Keratinocyte (primary cell): ENCODE measurements around the gene CEACAM19. TPM values are rescaled to one million over a fixed set of nuclear protein-coding genes. Genes with fewer than 3 reads are reported as not detected.

Source experiments
- DNase-seq: peaks from one replicate; pipeline ENCODE4 v3.0.0-alpha.2; 2011; ENCODE audit warnings: low read depth, missing footprints, low spot score
- FAIRE-seq: peaks from 2 replicates; lab custom pipeline; 2011; peaks lifted over from hg19 to GRCh38; lab: Jason Lieb, UNC
- H2AFZ ChIP-seq: 2 replicates; pipeline ENCODE4 v1.6.0; 2012; ENCODE audit warnings: low read length, control low read depth, inconsistent platforms; ENCODE audit not compliant: control insufficient read depth
- H3K27ac ChIP-seq: 2 replicates; pipeline ENCODE4 v1.5.1; 2011; ENCODE audit warnings: low read length; ENCODE audit not compliant: control insufficient read depth, insufficient read depth
- H3K27me3 ChIP-seq: 3 replicates; pipeline ENCODE4 v1.6.0; 2011; ENCODE audit warnings: low read length; ENCODE audit not compliant: control insufficient read depth, insufficient read depth; ENCODE audit errors: extremely low read depth
- H3K36me3 ChIP-seq, 2 experiments: 2 replicates in 1 of 2; 3 replicates in 1 of 2; pipeline ENCODE4 v1.5.1; 2011; ENCODE audit warnings: low read length in 2 of 2, mild to moderate bottlenecking in 1 of 2; ENCODE audit not compliant: control insufficient read depth in 2 of 2, insufficient read depth in 2 of 2; ENCODE audit errors: extremely low read depth in 1 of 2
- H3K4me1 ChIP-seq: 3 replicates; pipeline ENCODE4 v1.5.1; 2011; ENCODE audit warnings: low read length; ENCODE audit not compliant: control insufficient read depth, insufficient read depth; ENCODE audit errors: extremely low read depth
- H3K4me2 ChIP-seq: 3 replicates; pipeline ENCODE4 v1.6.0; 2011; ENCODE audit warnings: low read depth, low read length; ENCODE audit not compliant: control insufficient read depth, insufficient read depth; ENCODE audit errors: extremely low read depth
- H3K4me3 ChIP-seq, 3 experiments: fragments of 200-600 bp in 1 of 3; sonication (generic) in 1 of 3; 2 replicates in 2 of 3; 3 replicates in 1 of 3; pipeline ENCODE4 v1.5.1; 2011 to 2016; ENCODE audit warnings: low read length in 3 of 3, mild to moderate bottlenecking in 3 of 3, control low read depth in 2 of 3, inconsistent platforms in 1 of 3, low read depth in 1 of 3, mixed read lengths in 1 of 3, mixed run types in 1 of 3, moderate library complexity in 1 of 3; ENCODE audit not compliant: control insufficient read depth in 2 of 3, insufficient read depth in 2 of 3; ENCODE audit errors: extremely low read depth in 1 of 3
- H3K79me2 ChIP-seq: 2 replicates; pipeline ENCODE4 v1.6.0; 2012; ENCODE audit warnings: low read length; ENCODE audit not compliant: control insufficient read depth, insufficient read depth
- H3K9ac ChIP-seq: 3 replicates; pipeline ENCODE4 v1.6.0; 2011; ENCODE audit warnings: low read length; ENCODE audit not compliant: control insufficient read depth, insufficient read depth; ENCODE audit errors: extremely low read depth
- H3K9me1 ChIP-seq: 3 replicates; pipeline ENCODE4 v1.6.0; 2011; ENCODE audit warnings: low read length; ENCODE audit not compliant: control insufficient read depth, insufficient read depth; ENCODE audit errors: extremely low read depth
- H3K9me3 ChIP-seq: 2 replicates; pipeline ENCODE4 v1.5.1; 2012; ENCODE audit warnings: low read depth, low read length; ENCODE audit not compliant: control insufficient read depth
- H4K20me1 ChIP-seq: 3 replicates; pipeline ENCODE4 v1.6.0; 2011; ENCODE audit warnings: low read length; ENCODE audit not compliant: control insufficient read depth, insufficient read depth; ENCODE audit errors: extremely low read depth
- EZH2 ChIP-seq: IDR thresholded peaks from one replicate; pipeline ENCODE4 v1.6.1; 2012; ENCODE audit warnings: inconsistent platforms, mild to moderate bottlenecking, low read length, moderate library complexity
- dilution Hi-C: fragments of 300-500 bp; cut with MboI; formaldehyde crosslinking; loops from one replicate; pipeline ENCODE4 v1.7.0; 2020; ENCODE audit warnings: low sequenced_read_pairs; ENCODE audit not compliant: extremely low pct_ligation_motif_present
- polyA plus RNA-seq, 5 experiments: library from polyadenylated mRNA; depleted of rRNA in 3 of 5; stranded (reverse) in 3 of 5; stranded (forward) in 1 of 5; unstranded in 1 of 5; fragments of >200 nt; gene quantifications; 1 replicate in 1 of 5; 2 replicates in 3 of 5; 3 replicates in 1 of 5; pipeline versions ENCODE4 v1.2.1 to v1.2.3, GENCODE V29; 2011 to 2012; ENCODE audit warnings: missing spikeins in 2 of 5, low read depth in 1 of 5, low replicate concordance in 1 of 5
- TF ChIP-seq, protein P1 (sequence below), 3 experiments: IDR thresholded peaks in 1 of 3; conservative IDR thresholded peaks in 1 of 3; optimal IDR thresholded peaks in 1 of 3; 2 replicates in 2 of 3; 3 replicates in 1 of 3; pipeline versions ENCODE3 to v1.5.1; 2011; ENCODE audit warnings: low read length in 3 of 3, mild to moderate bottlenecking in 3 of 3, moderate library complexity in 2 of 3, control low read depth in 1 of 3, inconsistent platforms in 1 of 3; ENCODE audit not compliant: insufficient read depth in 2 of 3; ENCODE audit errors: extremely low read depth in 1 of 3

Gene CEACAM19
- polyA plus RNA-seq, 1 donor (not counting 4 experiments of a cell fraction or from before 2014, with no cell fraction given) = 3.7 TPM

DNA sequence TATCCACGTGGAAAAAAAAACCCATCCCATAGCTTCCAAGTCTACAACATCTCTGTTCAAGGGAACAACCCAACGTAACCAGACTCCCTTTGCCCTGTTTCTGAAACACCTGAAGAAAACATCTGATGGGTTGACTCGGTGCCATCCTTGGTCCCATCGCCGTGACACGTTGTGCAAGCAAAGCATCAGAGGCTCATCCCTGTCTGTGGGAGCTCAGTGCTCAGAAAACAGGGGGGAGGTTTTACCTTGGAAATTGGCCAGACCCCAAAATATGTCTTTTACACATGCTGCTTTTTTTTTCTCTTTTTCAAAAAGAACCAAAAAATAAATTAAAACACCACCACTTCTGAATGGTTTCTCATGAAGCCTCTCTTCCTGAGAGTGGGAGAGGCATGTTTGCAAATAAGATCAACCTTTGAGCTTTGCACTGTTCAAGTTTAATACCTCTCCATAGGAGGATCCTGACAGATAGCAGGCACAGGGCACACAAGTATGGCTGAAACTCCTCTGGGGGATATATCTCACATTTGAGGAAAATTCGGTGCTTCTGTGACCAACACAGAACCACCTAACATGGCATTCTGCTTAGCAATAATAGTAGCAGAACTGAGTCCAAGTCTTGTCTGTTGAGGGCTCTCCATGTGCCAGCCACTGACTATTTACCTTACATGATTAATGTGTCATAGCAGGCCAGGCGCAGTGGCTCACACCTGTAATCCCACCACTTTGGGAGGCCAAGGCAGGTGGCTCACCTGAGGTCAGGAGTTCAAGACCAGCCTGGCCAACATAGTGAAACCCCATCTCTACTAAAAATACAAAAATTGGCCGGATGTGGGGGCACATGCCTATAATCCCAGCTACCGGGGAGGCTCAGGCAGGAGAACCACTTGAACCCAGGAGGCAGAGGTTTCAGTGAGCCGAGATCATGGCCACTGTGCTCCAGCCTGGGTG, 34.6 kb upstream of the CEACAM19 start:
- no peak for TF ChIP-seq EZH2
- TF ChIP-seq, protein P1, sequence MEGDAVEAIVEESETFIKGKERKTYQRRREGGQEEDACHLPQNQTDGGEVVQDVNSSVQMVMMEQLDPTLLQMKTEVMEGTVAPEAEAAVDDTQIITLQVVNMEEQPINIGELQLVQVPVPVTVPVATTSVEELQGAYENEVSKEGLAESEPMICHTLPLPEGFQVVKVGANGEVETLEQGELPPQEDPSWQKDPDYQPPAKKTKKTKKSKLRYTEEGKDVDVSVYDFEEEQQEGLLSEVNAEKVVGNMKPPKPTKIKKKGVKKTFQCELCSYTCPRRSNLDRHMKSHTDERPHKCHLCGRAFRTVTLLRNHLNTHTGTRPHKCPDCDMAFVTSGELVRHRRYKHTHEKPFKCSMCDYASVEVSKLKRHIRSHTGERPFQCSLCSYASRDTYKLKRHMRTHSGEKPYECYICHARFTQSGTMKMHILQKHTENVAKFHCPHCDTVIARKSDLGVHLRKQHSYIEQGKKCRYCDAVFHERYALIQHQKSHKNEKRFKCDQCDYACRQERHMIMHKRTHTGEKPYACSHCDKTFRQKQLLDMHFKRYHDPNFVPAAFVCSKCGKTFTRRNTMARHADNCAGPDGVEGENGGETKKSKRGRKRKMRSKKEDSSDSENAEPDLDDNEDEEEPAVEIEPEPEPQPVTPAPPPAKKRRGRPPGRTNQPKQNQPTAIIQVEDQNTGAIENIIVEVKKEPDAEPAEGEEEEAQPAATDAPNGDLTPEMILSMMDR (optimal IDR thresholded peaks at IDR 0.05 in 1 of 3, IDR thresholded peaks at IDR 0.05 in 1 of 3, conservative IDR thresholded peaks at IDR 0.05 in 1 of 3; ENCODE audit: extremely low read depth in 1 of 3, insufficient read depth in 2 of 3, low read length in 3 of 3) = no peak
- DNase-seq = no peak
- Histone ChIP-seq H3K9ac (no peak overlapping the region), H3K36me3 (no peaks in the 10 kb centered on the region), H4K20me1 (no peaks in the 10 kb centered on the region), H3K27me3 (no peaks in the 10 kb centered on the region), H2AFZ (no peak overlapping the region), H3K4me2 (no peak overlapping the region), H3K27ac (no peak overlapping the region), H3K9me1 (no peaks in the 10 kb centered on the region), H3K79me2 (no peaks in the 10 kb centered on the region), H3K4me3 (no peak overlapping the region), H3K4me1 (peaks cover 27% of the 10 kb centered on the region), H3K9me3 (no peaks in the 10 kb centered on the region)
- no peak for FAIRE-seq
- dilution Hi-C loops = no loop called here

DNA sequence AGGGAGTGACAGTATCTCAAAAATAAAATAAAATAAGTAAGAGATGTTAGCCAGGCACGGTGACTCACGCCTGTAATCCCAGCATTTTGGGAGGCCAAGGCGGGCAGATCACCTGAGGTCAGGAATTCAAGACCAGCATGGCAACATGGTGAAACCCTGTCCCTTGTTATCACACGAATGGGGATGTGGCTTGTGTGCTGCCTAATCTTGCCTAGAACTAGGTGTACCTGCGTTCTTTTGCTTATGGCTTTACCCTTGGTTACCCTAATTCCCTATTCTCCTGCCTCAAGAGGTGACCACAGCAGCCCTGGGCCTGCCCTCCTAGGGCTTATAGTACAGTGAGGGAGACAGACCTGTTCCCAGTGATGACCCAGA, 33.9 kb upstream of the CEACAM19 start:
- TF ChIP-seq EZH2 = no peak
- TF ChIP-seq, protein P1 (optimal IDR thresholded peaks at IDR 0.05 in 1 of 3, IDR thresholded peaks at IDR 0.05 in 1 of 3, conservative IDR thresholded peaks at IDR 0.05 in 1 of 3; ENCODE audit: extremely low read depth in 1 of 3, insufficient read depth in 2 of 3, low read length in 3 of 3) = no peak
- Histone ChIP-seq H3K79me2 (no peaks in the 10 kb centered on the region), H3K4me2 (no peak overlapping the region), H3K36me3 (no peaks in the 10 kb centered on the region), H3K9ac (no peak overlapping the region), H3K4me3 (no peak overlapping the region), H3K27ac (no peak overlapping the region), H3K27me3 (no peaks in the 10 kb centered on the region), H3K9me3 (no peaks in the 10 kb centered on the region), H3K9me1 (no peaks in the 10 kb centered on the region), H2AFZ (no peak overlapping the region), H4K20me1 (no peaks in the 10 kb centered on the region), H3K4me1 (peaks cover 27% of the 10 kb centered on the region)
- dilution Hi-C loops = no loop called here
- DNase-seq = no peak
- no peak for FAIRE-seq
